KOPT-K1 (cell line): ENCODE results near the gene KIF18B.

Experiments
- H3K27ac ChIP-seq: fragments of 200-600 bp; sonication (generic); 2 replicates; pipeline ENCODE4 v1.5.1; 2016; ENCODE audit warnings: antibody characterized with exemption, mild to moderate bottlenecking, low read depth, low read length; ENCODE audit not compliant: poor library complexity, severe bottlenecking
- H3K36me3 ChIP-seq: fragments of 200-600 bp; sonication (generic); 2 replicates; pipeline ENCODE4 v1.5.1; 2017; ENCODE audit warnings: antibody characterized with exemption, mild to moderate bottlenecking, low read length, moderate library complexity; ENCODE audit not compliant: insufficient read depth
- H3K9me3 ChIP-seq: fragments of 200-600 bp; sonication (generic); 2 replicates; pipeline ENCODE4 v1.5.1; 2017; ENCODE audit warnings: antibody characterized with exemption, low read length, mild to moderate bottlenecking; ENCODE audit not compliant: insufficient read depth, poor library complexity, severe bottlenecking

KIF18B gene

GRCh38 chr17:44977065-44977464, 29.5 kb upstream of the KIF18B start:
- Histone ChIP-seq H3K27ac (no peak overlapping the region), H3K9me3 (no peaks in the 10 kb centered on the region), H3K36me3 (no peaks in the 10 kb centered on the region)

GRCh38 chr17:44976206-44976605, 28.6 kb upstream of the KIF18B start:
- H3K36me3 ChIP-seq, result no peaks in the 10 kb centered on the region
- no peak overlapping the region for H3K27ac ChIP-seq
- no peaks in the 10 kb centered on the region for H3K9me3 ChIP-seq

- Histone ChIP-seq H3K36me3 (no peaks in the 10 kb centered on the region), H3K27ac (no peak overlapping the region), H3K9me3 (no peaks in the 10 kb centered on the region)
Observed at GRCh38 chr17:44972953-44973352, 25.4 kb upstream of the KIF18B start.

- Histone ChIP-seq H3K9me3 (no peaks in the 10 kb centered on the region), H3K27ac (no peak overlapping the region), H3K36me3 (no peaks in the 10 kb centered on the region)
Observed at GRCh38 chr17:44971776-44972483, 24.4 kb upstream of the KIF18B start.

- H3K9me3 ChIP-seq, result no peaks in the 10 kb centered on the region
- no peak overlapping the region for H3K27ac ChIP-seq
- no peaks in the 10 kb centered on the region for H3K36me3 ChIP-seq
Observed at GRCh38 chr17:44970136-44970741, 22.7 kb upstream of the KIF18B start.

- Histone ChIP-seq H3K9me3 (no peaks in the 10 kb centered on the region), H3K36me3 (no peaks in the 10 kb centered on the region), H3K27ac (no peak overlapping the region)
Observed at GRCh38 chr17:44969144-44969780, 21.7 kb upstream of the KIF18B start.

GRCh38 chr17:44968225-44969143, 20.9 kb upstream of the KIF18B start, which contains the start of gene C1QL1:
Gene C1QL1 (minus strand): TSS chr17:44968303. CDS start chr17:44968048, 255 bp downstream.
- Histone ChIP-seq H3K36me3 (no peaks in the 10 kb centered on the region), H3K9me3 (no peaks in the 10 kb centered on the region), H3K27ac (no peak within 1 kb of the TSS)

- Histone ChIP-seq H3K9me3 (no peaks in the 10 kb centered on the region), H3K27ac (no peak overlapping the region), H3K36me3 (no peaks in the 10 kb centered on the region)
Observed at GRCh38 chr17:44967907-44968224, 20.3 kb upstream of the KIF18B start.

GRCh38 chr17:44967026-44967906, 19.7 kb upstream of the KIF18B start:
- Histone ChIP-seq H3K36me3 (no peaks in the 10 kb centered on the region), H3K9me3 (no peaks in the 10 kb centered on the region), H3K27ac (no peak overlapping the region)

GRCh38 chr17:44966348-44967025, 18.9 kb upstream of the KIF18B start:
- H3K36me3 ChIP-seq, result no peaks in the 10 kb centered on the region
- no peak overlapping the region for H3K27ac ChIP-seq
- H3K9me3 ChIP-seq, result no peaks in the 10 kb centered on the region

GRCh38 chr17:44965481-44966234, 18.1 kb upstream of the KIF18B start:
- H3K36me3 ChIP-seq, result no peaks in the 10 kb centered on the region
- no peaks in the 10 kb centered on the region for H3K9me3 ChIP-seq
- H3K27ac ChIP-seq, result no peak overlapping the region

GRCh38 chr17:44961921-44962350, 14.4 kb upstream of the KIF18B start:
- H3K9me3 ChIP-seq, result no peaks in the 10 kb centered on the region
- H3K36me3 ChIP-seq, result no peaks in the 10 kb centered on the region
- H3K27ac ChIP-seq, result no peak overlapping the region

GRCh38 chr17:44960691-44961090, 13.1 kb upstream of the KIF18B start:
- Histone ChIP-seq H3K9me3 (no peaks in the 10 kb centered on the region), H3K27ac (no peak overlapping the region), H3K36me3 (no peaks in the 10 kb centered on the region)
